Natural killer cell treated with Interleukin-12 subunit alpha and Interleukin-12 subunit beta and Interleukin-15 and Interleukin-18, amount 100 ng/mL, for 72 hours (primary cell): Measurements from ENCODE around the gene IMPA2. TPM values are rescaled to one million over a fixed set of nuclear protein-coding genes. Genes with fewer than 3 reads are reported as not detected.
A peak's percentile ranks its signal among the peaks of the same experiment; 100 is the strongest.
"Not testable (repeated sequence)": the region's sequence is repeated elsewhere in the genome, so short reads cannot be mapped to it uniquely, and the experiment has no call there.

Experiments
- ATAC-seq, 2 donors: fragments of 150-1000 bp; cut with Tn5 transposase in 1 of 2; sonication (Bioruptor Pico), chemical (Tn5 transposase) in 1 of 2; 2 replicates each; pipeline ENCODE4 v1.10.0; 2021
- DNase-seq: peaks from one replicate; pipeline ENCODE4 v3.0.0; 2022; ENCODE audit warnings: low spot score
- H3K27ac Mint-ChIP-seq, 2 donors: 1 replicate in 1 of 2; 2 replicates in 1 of 2; pipeline ENCODE4 v1.8.0; 2022; ENCODE audit warnings: mixed read lengths in 2 of 2, mild to moderate bottlenecking in 1 of 2, moderate library complexity in 1 of 2
- H3K27me3 Mint-ChIP-seq, 2 donors: 1 replicate in 1 of 2; 2 replicates in 1 of 2; pipeline ENCODE4 v1.8.0; 2022; ENCODE audit warnings: mixed read lengths in 2 of 2
- H3K36me3 Mint-ChIP-seq: one replicate; pipeline ENCODE4 v1.8.0; 2022; ENCODE audit warnings: mixed read lengths
- H3K4me1 Mint-ChIP-seq, 2 donors: 1 replicate in 1 of 2; 2 replicates in 1 of 2; pipeline ENCODE4 v1.8.0; 2022; ENCODE audit warnings: low read depth in 2 of 2, mixed read lengths in 2 of 2, mild to moderate bottlenecking in 1 of 2
- H3K4me3 Mint-ChIP-seq: one replicate; pipeline ENCODE4 v1.8.0; 2022; ENCODE audit warnings: mixed read lengths
- H3K9me3 Mint-ChIP-seq: 2 replicates; pipeline ENCODE4 v1.8.0; 2022; ENCODE audit warnings: mixed read lengths
- total RNA-seq, 2 donors: library from RNA; stranded (reverse); gene quantifications; one replicate each; pipeline ENCODE4 v1.2.3, GENCODE V29; 2022

The IMPA2 gene
- total RNA-seq, 2 donors from 2014 or later, result 8.6 to 12.0 TPM

- Mint-ChIP-seq H3K9me3 (no peaks in the 10 kb centered on the region), H3K4me3 (no peak overlapping the region), H3K27ac (no peak overlapping the region), H3K36me3 (peaks cover 12% of the 10 kb centered on the region), H3K4me1 (peaks cover 5 to 8% of the 10 kb centered on the region in 2 donors), H3K27me3 (peaks cover 0 to 4% of the 10 kb centered on the region in 2 donors)
- no peak for ATAC-seq
- no peak for DNase-seq
These were observed 28.2 kb upstream of the IMPA2 start for GRCh38 chr18:11953113-11953512.

GRCh38 chr18:11955239-11956029 is 25.9 kb upstream of the IMPA2 start:
- DNase-seq, result no peak
- peaks cover 12% of the 10 kb centered on the region for H3K36me3 Mint-ChIP-seq
- no peak overlapping the region for H3K4me3 Mint-ChIP-seq
- H3K9me3 Mint-ChIP-seq, result no peaks in the 10 kb centered on the region
- ATAC-seq, result peak in 1 of 2 donors; percentile 72
- peaks cover 5 to 8% of the 10 kb centered on the region in 2 donors for H3K4me1 Mint-ChIP-seq
- H3K27me3 Mint-ChIP-seq, result peaks cover 0 to 4% of the 10 kb centered on the region in 2 donors
- H3K27ac Mint-ChIP-seq, result peak overlapping the region in 1 of 2 donors; percentile 28

- peaks cover 12% of the 10 kb centered on the region for H3K36me3 Mint-ChIP-seq
- H3K27me3 Mint-ChIP-seq, result peaks cover 0 to 8% of the 10 kb centered on the region in 2 donors
- H3K4me1 Mint-ChIP-seq, result peaks cover 5 to 8% of the 10 kb centered on the region in 2 donors
- H3K27ac Mint-ChIP-seq, result no peak overlapping the region
- H3K9me3 Mint-ChIP-seq, result no peaks in the 10 kb centered on the region
- no peak overlapping the region for H3K4me3 Mint-ChIP-seq
- no peak for ATAC-seq
- no peak for DNase-seq
These were observed 24.7 kb upstream of the IMPA2 start for GRCh38 chr18:11956371-11957308.

- DNase-seq, result no peak
- Mint-ChIP-seq H3K27ac (no peak overlapping the region), H3K9me3 (no peaks in the 10 kb centered on the region), H3K27me3 (peaks cover 0 to 8% of the 10 kb centered on the region in 2 donors), H3K4me1 (peaks cover 5 to 8% of the 10 kb centered on the region in 2 donors), H3K4me3 (no peak overlapping the region), H3K36me3 (peaks cover 12% of the 10 kb centered on the region)
- no peak for ATAC-seq
These were observed 23.7 kb upstream of the IMPA2 start for GRCh38 chr18:11957636-11958035.

DNA sequence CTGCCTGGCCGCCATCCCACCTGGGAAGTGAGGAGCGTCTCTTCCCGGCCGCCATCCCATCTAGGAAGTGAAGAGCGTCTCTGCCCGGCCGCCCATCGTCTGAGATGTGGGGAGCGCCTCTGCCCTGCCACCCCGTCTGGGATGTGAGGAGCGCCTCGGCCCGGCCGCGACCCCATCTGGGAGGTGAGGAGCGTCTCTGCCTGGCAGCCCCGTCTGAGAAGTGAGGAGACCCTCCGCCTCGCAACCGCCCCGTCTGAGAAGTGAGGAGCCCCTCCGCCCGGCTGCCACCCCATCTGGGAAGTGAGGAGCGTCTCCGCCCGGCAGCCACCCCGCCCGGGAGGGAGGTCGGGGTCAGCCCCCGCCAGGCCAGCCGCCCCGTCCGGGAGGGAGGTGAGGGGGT is 21.7 kb upstream of the IMPA2 start:
- H3K36me3 Mint-ChIP-seq, result peaks cover 12% of the 10 kb centered on the region
- H3K27me3 Mint-ChIP-seq, DNase-seq, ATAC-seq, H3K27ac Mint-ChIP-seq, H3K4me1 Mint-ChIP-seq, H3K4me3 Mint-ChIP-seq, H3K9me3 Mint-ChIP-seq: not testable (repeated sequence)

- no peak for DNase-seq
- peaks cover 12% of the 10 kb centered on the region for H3K36me3 Mint-ChIP-seq
- H3K27me3 Mint-ChIP-seq, result peaks cover 0 to 8% of the 10 kb centered on the region in 2 donors
- ATAC-seq, result no peak
- H3K9me3 Mint-ChIP-seq, result no peaks in the 10 kb centered on the region
- H3K27ac Mint-ChIP-seq, result no peak overlapping the region
- no peaks in the 10 kb centered on the region for H3K4me1 Mint-ChIP-seq
- H3K4me3 Mint-ChIP-seq, result no peak overlapping the region
These were observed 20.4 kb upstream of the IMPA2 start for GRCh38 chr18:11960743-11961380.

- Mint-ChIP-seq H3K27me3 (peaks cover 0 to 6% of the 10 kb centered on the region in 2 donors), H3K27ac (no peak overlapping the region), H3K4me3 (no peak overlapping the region), H3K9me3 (no peaks in the 10 kb centered on the region), H3K4me1 (no peaks in the 10 kb centered on the region), H3K36me3 (peaks cover 3% of the 10 kb centered on the region)
- ATAC-seq, result no peak
- no peak for DNase-seq
These were observed 18.7 kb upstream of the IMPA2 start for GRCh38 chr18:11962597-11962996.

DNA sequence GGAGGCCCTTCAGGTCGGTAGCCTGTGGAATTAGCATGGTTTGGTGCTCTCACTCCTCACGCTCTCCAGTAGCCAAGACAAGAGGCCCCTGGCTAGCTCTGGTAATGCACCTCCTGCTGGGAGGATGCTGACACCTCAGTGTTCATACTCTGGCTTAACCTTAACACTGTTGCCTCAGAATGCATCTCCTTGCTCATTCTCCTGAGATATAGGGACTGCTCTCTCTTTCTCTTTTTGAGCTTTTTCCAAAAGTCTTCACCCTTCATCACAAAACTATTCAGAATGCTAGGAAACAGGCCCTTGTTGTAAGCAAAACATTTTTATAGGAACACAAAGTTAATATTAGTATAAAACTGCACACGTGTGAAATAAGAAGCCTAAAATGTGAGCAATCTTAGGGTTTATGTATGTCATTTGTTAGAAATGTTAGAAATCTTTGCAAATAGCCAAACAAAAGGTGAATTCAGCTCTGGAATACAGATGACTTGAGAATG is 17.3 kb upstream of the IMPA2 start:
- Mint-ChIP-seq H3K4me1 (no peaks in the 10 kb centered on the region), H3K36me3 (no peaks in the 10 kb centered on the region), H3K27me3 (peaks cover 0 to 4% of the 10 kb centered on the region in 2 donors), H3K27ac (no peak overlapping the region), H3K4me3 (no peak overlapping the region), H3K9me3 (no peaks in the 10 kb centered on the region)
- ATAC-seq, result no peak
- no peak for DNase-seq

DNA sequence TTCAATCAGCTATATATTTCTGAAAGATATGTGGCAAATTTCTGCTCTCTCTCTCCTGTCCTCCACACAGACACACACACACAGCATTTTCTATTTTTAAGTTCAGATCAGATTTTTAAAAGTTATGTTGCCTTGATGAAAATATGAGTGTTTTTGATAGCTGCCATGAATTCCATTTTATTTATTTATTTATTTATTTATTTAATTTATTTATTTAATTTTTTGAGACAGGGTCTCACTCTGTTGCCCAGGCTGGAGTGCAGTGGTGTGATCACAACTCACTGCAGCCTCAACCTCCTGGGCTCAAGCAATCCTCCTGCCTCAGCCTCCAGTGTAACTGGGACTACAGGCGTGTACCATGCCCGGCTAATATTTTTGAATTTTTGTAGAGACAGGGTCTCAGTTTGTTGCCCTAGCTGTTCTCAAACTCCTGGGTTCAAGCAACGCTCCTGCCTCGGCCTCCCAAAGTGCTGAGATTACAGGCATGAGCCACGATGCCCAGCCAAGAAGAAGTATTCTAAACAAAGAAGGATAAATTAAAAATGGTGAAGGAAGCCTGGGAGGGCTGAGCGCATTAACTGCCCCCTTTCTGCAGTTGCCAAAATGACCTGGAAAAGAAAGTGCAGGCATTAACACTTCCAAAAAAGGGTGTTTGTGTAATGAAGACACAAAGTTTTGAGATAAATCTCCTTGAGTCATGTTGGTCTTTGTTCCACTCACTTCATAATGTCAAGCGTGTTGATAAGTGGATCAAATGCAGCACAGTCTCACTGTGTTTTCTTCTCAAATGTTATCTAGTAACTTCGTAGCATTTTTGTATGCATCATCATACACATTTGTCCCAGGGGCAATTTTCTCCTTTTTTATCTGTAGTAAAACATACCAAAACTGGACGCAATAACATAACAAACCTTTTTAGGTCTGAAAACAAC is 11.1 kb upstream of the IMPA2 start:
- no peak for DNase-seq
- no peaks in the 10 kb centered on the region for H3K27me3 Mint-ChIP-seq
- no peak for ATAC-seq
- no peaks in the 10 kb centered on the region for H3K9me3 Mint-ChIP-seq
- H3K27ac Mint-ChIP-seq, result no peak overlapping the region
- peaks cover 0 to 3% of the 10 kb centered on the region in 2 donors for H3K4me1 Mint-ChIP-seq
- H3K36me3 Mint-ChIP-seq, result no peaks in the 10 kb centered on the region
- H3K4me3 Mint-ChIP-seq, result no peak overlapping the region

GRCh38 chr18:11970836-11971226 is 10.5 kb upstream of the IMPA2 start:
- not testable (repeated sequence) for H3K27me3 Mint-ChIP-seq, ATAC-seq, DNase-seq, H3K9me3 Mint-ChIP-seq, H3K4me3 Mint-ChIP-seq, H3K27ac Mint-ChIP-seq, H3K4me1 Mint-ChIP-seq, H3K36me3 Mint-ChIP-seq

- Mint-ChIP-seq H3K9me3 (no peaks in the 10 kb centered on the region), H3K27ac (no peak overlapping the region), H3K36me3 (no peaks in the 10 kb centered on the region), H3K4me1 (peaks cover 0 to 3% of the 10 kb centered on the region in 2 donors), H3K27me3 (no peaks in the 10 kb centered on the region), H3K4me3 (peak overlapping the region; percentile 15)
- ATAC-seq (no peak), DNase-seq (no peak)
These were observed 8.7 kb upstream of the IMPA2 start for GRCh38 chr18:11972371-11973174.

DNA sequence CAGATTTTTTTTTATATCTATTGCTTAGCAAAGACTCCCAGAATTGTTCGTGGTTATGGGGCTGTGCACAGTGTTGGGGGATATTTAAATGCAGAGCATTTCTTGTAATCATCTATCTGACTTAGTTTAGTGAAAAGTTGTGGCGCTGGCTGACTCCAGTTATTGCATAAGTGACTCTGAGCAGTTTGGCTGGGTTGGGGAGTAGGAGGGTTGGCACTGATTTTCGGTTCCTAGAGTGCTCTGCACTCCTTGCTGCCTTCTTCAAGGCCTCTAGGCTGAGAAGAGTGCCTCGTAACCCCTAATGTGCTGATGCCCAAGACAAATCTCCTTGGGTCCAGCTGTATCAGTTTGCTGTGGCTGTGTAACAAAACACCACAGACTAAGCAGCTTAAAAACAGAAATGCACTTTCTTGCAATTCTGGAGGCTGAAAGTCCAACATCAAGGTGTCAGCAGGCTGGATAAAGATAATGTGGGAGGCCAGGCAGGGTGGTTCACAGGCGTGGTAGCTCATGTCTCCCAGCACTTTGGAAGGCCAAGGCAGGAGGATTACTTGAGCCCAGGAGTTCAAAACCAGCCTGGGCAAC is 6.5 kb upstream of the IMPA2 start:
- H3K4me1 Mint-ChIP-seq, result peaks cover under 1 to 3% of the 10 kb centered on the region in 2 donors
- H3K27me3 Mint-ChIP-seq, result no peaks in the 10 kb centered on the region
- no peaks in the 10 kb centered on the region for H3K9me3 Mint-ChIP-seq
- ATAC-seq, result no peak
- H3K36me3 Mint-ChIP-seq, result no peaks in the 10 kb centered on the region
- no peak overlapping the region for H3K27ac Mint-ChIP-seq
- no peak overlapping the region for H3K4me3 Mint-ChIP-seq
- no peak for DNase-seq
